NCI-H1092 (cell line): ENCODE results near the gene ASIC2.

ENCODE experiments used
- DNase-seq: peaks from one replicate; lab custom pipeline; 2025; lab: John Stamatoyannopoulos, UW

The ASIC2 gene

GRCh38 chr17:33057564-33057963, 235.5 kb downstream of the ASIC2 start:
- no peak for DNase-seq

- DNase-seq = no peak
Observed at GRCh38 chr17:33056399-33057146, 236.5 kb downstream of the ASIC2 start.

GRCh38 chr17:33055746-33056145, 237.3 kb downstream of the ASIC2 start:
- DNase-seq = no peak

GRCh38 chr17:33055171-33055611, 237.9 kb downstream of the ASIC2 start:
- no peak for DNase-seq

GRCh38 chr17:33054412-33054811, 238.7 kb downstream of the ASIC2 start:
- DNase-seq = no peak

GRCh38 chr17:33053676-33054075, 239.4 kb downstream of the ASIC2 start:
- no peak for DNase-seq

GRCh38 chr17:33052856-33053255, 240.2 kb downstream of the ASIC2 start:
- DNase-seq = no peak

- DNase-seq = no peak
Observed at GRCh38 chr17:33050611-33051140, 242.4 kb downstream of the ASIC2 start.

GRCh38 chr17:33049781-33050414, 243.2 kb downstream of the ASIC2 start:
- DNase-seq = no peak

- DNase-seq = no peak
Observed at GRCh38 chr17:33046361-33047255, 246.5 kb downstream of the ASIC2 start.

GRCh38 chr17:33045216-33045615, 247.9 kb downstream of the ASIC2 start:
- no peak for DNase-seq

- no peak for DNase-seq
Observed at GRCh38 chr17:33044771-33045170, 248.3 kb downstream of the ASIC2 start.

- no peak for DNase-seq
Observed at GRCh38 chr17:33040461-33040860, 252.6 kb downstream of the ASIC2 start.

GRCh38 chr17:33039874-33040273, 253.2 kb downstream of the ASIC2 start:
- DNase-seq = no peak

- peak; percentile 29 for DNase-seq
Observed at GRCh38 chr17:33038740-33039139, 254.4 kb downstream of the ASIC2 start.

GRCh38 chr17:33033176-33033575, 259.9 kb downstream of the ASIC2 start:
- no peak for DNase-seq

GRCh38 chr17:33028778-33029177, 264.3 kb downstream of the ASIC2 start:
- no peak for DNase-seq

GRCh38 chr17:33028061-33028460, 265.0 kb downstream of the ASIC2 start:
- no peak for DNase-seq

GRCh38 chr17:33024688-33025486, 268.2 kb downstream of the ASIC2 start:
- no peak for DNase-seq

- no peak for DNase-seq
Observed at GRCh38 chr17:33023790-33024189, 269.3 kb downstream of the ASIC2 start.

- no peak for DNase-seq
Observed at GRCh38 chr17:33021731-33022408, 271.2 kb downstream of the ASIC2 start.
